DOHH2 (cell line): ENCODE measurements around the gene SLX4IP.

Experiments
- H3F3A ChIP-seq: fragments of 200-600 bp; sonication (generic), shearing (Covaris generic); 2 replicates; pipeline ENCODE4 v1.6.0; 2016; ENCODE audit warnings: antibody characterized with exemption, mild to moderate bottlenecking; ENCODE audit not compliant: control insufficient read depth, insufficient read depth
- H3K27ac ChIP-seq: fragments of 200-600 bp; sonication (generic); 2 replicates; pipeline ENCODE4 v1.5.1; 2014; ENCODE audit warnings: low read depth, mild to moderate bottlenecking, low read length, moderate library complexity
- H3K27me3 ChIP-seq: fragments of 200-600 bp; sonication (generic); 2 replicates; pipeline ENCODE4 v1.6.1; 2014; ENCODE audit warnings: mild to moderate bottlenecking, low read length, mixed read lengths; ENCODE audit not compliant: control insufficient read depth
- H3K36me3 ChIP-seq: fragments of 200-600 bp; sonication (generic); 2 replicates; pipeline ENCODE4 v1.6.1; 2014; ENCODE audit warnings: mild to moderate bottlenecking, low read length, moderate library complexity, mixed read lengths; ENCODE audit not compliant: control insufficient read depth
- H3K4me1 ChIP-seq: fragments of 200-600 bp; sonication (generic); 2 replicates; pipeline ENCODE4 v1.6.1; 2014; ENCODE audit warnings: mild to moderate bottlenecking, low read length, mixed read lengths; ENCODE audit not compliant: control insufficient read depth
- H3K4me2 ChIP-seq: fragments of 200-600 bp; sonication (generic); 2 replicates; pipeline ENCODE4 v1.6.0; 2014; ENCODE audit warnings: mild to moderate bottlenecking, low read length, moderate library complexity
- H3K4me3 ChIP-seq: fragments of 200-600 bp; sonication (generic); 2 replicates; pipeline ENCODE4 v1.5.1; 2014; ENCODE audit warnings: mild to moderate bottlenecking, low read length, mixed read lengths
- H3K79me2 ChIP-seq: fragments of 200-600 bp; sonication (generic); 2 replicates; pipeline ENCODE4 v1.6.1; 2014; ENCODE audit warnings: mild to moderate bottlenecking, low read length, mixed read lengths; ENCODE audit not compliant: control insufficient read depth
- H3K9me2 ChIP-seq: fragments of 200-600 bp; sonication (generic); replicated peaks from 2 replicates; pipeline ENCODE4 v1.6.1; 2014; ENCODE audit warnings: mild to moderate bottlenecking, low read length, mixed read lengths; ENCODE audit not compliant: control insufficient read depth
- H3K9me3 ChIP-seq: fragments of 200-600 bp; sonication (generic); 2 replicates; pipeline ENCODE4 v1.6.1; 2014; ENCODE audit warnings: antibody characterized with exemption, low read length, mixed read lengths; ENCODE audit not compliant: control insufficient read depth, insufficient read depth
- H4K20me1 ChIP-seq: fragments of 200-600 bp; sonication (generic); 2 replicates; pipeline ENCODE4 v1.6.0; 2014; ENCODE audit warnings: low read depth, mild to moderate bottlenecking, antibody characterized with exemption, low read length, moderate library complexity; ENCODE audit not compliant: control insufficient read depth, insufficient read depth
- EZH2phosphoT487 ChIP-seq: fragments of 200-600 bp; sonication (generic); IDR thresholded peaks from 2 replicates; pipeline ENCODE4 v1.6.1; 2017; ENCODE audit warnings: borderline replicate concordance, mild to moderate bottlenecking, antibody characterized with exemption, low read length, moderate library complexity, mixed read lengths
- TF ChIP-seq, protein P1 (sequence below): fragments of 200-600 bp; sonication (generic); IDR thresholded peaks from one replicate; pipeline ENCODE4 v1.5.1; 2014; ENCODE audit warnings: antibody characterized with exemption, mild to moderate bottlenecking, low read depth, low read length; ENCODE audit not compliant: poor library complexity, severe bottlenecking

The SLX4IP gene

GRCh38 chr20:10483691-10484090, 48.6 kb downstream of the SLX4IP start:
- H3K27me3 ChIP-seq: no peaks in the 10 kb centered on the region
- no peak overlapping the region for H3K4me2 ChIP-seq
- peaks cover 33% of the 10 kb centered on the region for H3K79me2 ChIP-seq
- no peak for TF ChIP-seq EZH2phosphoT487
- TF ChIP-seq, protein P1, sequence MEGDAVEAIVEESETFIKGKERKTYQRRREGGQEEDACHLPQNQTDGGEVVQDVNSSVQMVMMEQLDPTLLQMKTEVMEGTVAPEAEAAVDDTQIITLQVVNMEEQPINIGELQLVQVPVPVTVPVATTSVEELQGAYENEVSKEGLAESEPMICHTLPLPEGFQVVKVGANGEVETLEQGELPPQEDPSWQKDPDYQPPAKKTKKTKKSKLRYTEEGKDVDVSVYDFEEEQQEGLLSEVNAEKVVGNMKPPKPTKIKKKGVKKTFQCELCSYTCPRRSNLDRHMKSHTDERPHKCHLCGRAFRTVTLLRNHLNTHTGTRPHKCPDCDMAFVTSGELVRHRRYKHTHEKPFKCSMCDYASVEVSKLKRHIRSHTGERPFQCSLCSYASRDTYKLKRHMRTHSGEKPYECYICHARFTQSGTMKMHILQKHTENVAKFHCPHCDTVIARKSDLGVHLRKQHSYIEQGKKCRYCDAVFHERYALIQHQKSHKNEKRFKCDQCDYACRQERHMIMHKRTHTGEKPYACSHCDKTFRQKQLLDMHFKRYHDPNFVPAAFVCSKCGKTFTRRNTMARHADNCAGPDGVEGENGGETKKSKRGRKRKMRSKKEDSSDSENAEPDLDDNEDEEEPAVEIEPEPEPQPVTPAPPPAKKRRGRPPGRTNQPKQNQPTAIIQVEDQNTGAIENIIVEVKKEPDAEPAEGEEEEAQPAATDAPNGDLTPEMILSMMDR: no peak
- H4K20me1 ChIP-seq: 0 out of 2 replicates have a peak, but pooled peaks cover 3% of the 10 kb centered on the region
- H3K36me3 ChIP-seq: no peaks in the 10 kb centered on the region
- no peaks in the 10 kb centered on the region for H3K9me3 ChIP-seq
- no peak overlapping the region for H3K27ac ChIP-seq
- H3K4me3 ChIP-seq: no peak overlapping the region
- peaks cover 5% of the 10 kb centered on the region; the same call in 1 of the 2 replicates for H3K4me1 ChIP-seq
- H3F3A ChIP-seq: no peaks in the 10 kb centered on the region
- no peaks in the 10 kb centered on the region for H3K9me2 ChIP-seq

DNA sequence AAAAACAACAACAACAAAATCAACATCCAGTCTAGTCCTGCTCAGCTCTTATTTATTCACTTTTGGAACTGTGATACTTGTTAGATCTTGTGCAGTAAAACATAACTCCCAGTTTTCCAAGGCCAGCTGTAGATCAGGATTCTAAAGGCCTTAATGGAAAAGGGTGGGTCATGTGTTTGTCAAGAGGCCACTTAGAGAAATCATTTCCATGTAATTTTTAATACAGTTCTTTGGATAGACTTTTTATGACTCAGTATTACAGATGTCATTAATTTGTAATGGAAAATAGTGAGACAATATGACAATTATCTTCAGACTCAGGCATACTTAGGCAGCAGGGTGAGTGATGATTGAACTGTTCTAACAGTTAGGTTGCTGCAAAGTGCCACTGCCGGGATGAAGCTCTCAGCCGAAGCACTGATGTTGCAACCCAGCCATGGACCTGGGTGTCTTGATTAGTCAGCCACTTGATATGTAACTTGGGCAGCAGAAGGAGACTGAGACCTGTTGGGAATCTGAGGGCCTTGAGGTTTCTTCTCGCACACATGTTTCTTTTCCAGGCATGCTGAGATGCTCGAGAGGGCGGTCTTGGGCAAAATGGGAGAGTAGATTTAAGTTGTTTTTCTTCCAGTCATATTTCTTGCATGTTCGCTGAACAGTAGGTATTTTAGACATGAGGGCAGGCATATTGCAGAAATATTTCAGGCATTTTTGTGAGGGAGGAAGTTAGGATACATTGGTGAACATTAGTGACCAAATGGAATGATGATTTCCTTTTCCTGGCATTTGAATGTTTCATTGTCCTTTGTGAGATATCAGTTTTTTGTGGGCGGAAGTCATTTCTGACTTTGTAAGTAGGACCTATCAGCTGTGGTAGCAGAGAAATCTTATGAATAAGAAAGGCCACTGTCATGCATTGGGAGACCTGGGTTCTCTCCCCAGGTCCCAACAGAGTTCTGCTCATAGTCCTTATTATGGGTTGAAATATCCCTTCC, 52.3 kb downstream of the SLX4IP start:
- Histone ChIP-seq H3K4me3 (no peak overlapping the region), H3K9me3 (no peaks in the 10 kb centered on the region), H3K27ac (no peak overlapping the region), H4K20me1 (0 out of 2 replicates have a peak, but pooled peaks cover under 1% of the 10 kb centered on the region), H3K4me2 (no peak overlapping the region), H3K27me3 (no peaks in the 10 kb centered on the region), H3K4me1 (peaks cover 5% of the 10 kb centered on the region; the same call in 1 of the 2 replicates), H3F3A (no peaks in the 10 kb centered on the region), H3K9me2 (no peaks in the 10 kb centered on the region), H3K79me2 (peaks cover 28% of the 10 kb centered on the region), H3K36me3 (no peaks in the 10 kb centered on the region)
- TF ChIP-seq, protein P1: no peak
- TF ChIP-seq EZH2phosphoT487: no peak

DNA sequence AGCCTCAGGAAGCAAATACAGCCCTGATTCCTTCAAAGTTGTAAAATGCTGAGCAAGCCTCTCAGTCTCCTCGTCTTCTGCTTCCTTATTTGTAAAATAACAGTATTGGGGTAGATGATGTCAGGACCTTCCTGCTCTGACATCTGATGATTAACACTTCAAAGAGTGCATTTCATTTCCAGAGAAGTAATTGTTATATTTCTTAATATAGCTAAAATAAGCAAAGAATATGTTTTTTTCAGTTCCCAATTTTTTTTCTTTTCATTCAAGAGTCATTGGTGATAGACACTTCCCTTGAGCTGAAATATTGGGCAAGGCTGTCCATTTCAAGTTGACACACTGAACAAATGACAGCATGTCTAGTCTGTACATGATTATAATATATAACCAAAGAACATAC, 53.4 kb downstream of the SLX4IP start:
- no peaks in the 10 kb centered on the region for H3F3A ChIP-seq
- no peak overlapping the region for H3K4me3 ChIP-seq
- H4K20me1 ChIP-seq: no peaks in the 10 kb centered on the region
- H3K36me3 ChIP-seq: no peaks in the 10 kb centered on the region
- no peaks in the 10 kb centered on the region for H3K27me3 ChIP-seq
- no peaks in the 10 kb centered on the region for H3K9me2 ChIP-seq
- no peak for TF ChIP-seq EZH2phosphoT487
- TF ChIP-seq, protein P1: no peak
- peaks cover 5% of the 10 kb centered on the region; the same call in 1 of the 2 replicates for H3K4me1 ChIP-seq
- peaks cover 28% of the 10 kb centered on the region for H3K79me2 ChIP-seq
- no peak overlapping the region for H3K27ac ChIP-seq
- no peak overlapping the region for H3K4me2 ChIP-seq
- no peaks in the 10 kb centered on the region for H3K9me3 ChIP-seq
